HL-60 (cell line): ENCODE measurements around the gene SMIM44.
"Not testable (repeated sequence)": the region's sequence is repeated elsewhere in the genome, so short reads cannot be mapped to it uniquely, and the experiment has no call there.

Source experiments
- CTCF ChIP-seq: IDR thresholded peaks from one replicate; pipeline ENCODE4 v1.5.1; 2011; ENCODE audit warnings: low read length, control low read depth, inconsistent platforms; ENCODE audit not compliant: insufficient read depth
- GABPA ChIP-seq: IDR thresholded peaks from 2 replicates; pipeline ENCODE4 v1.6.1; 2012; ENCODE audit warnings: low read depth
- POLR2AphosphoS5 ChIP-seq: IDR thresholded peaks from 2 replicates; pipeline ENCODE4 v1.6.1; 2012; ENCODE audit warnings: low read depth
- SPI1 ChIP-seq: IDR thresholded peaks from 2 replicates; pipeline ENCODE4 v1.6.1; 2012; ENCODE audit warnings: low read depth, mild to moderate bottlenecking, borderline replicate concordance
- TF ChIP-seq, protein P1 (sequence below): IDR thresholded peaks from 2 replicates; pipeline ENCODE4 v1.6.1; 2012; ENCODE audit warnings: low read depth; ENCODE audit not compliant: insufficient replicate concordance

DNA sequence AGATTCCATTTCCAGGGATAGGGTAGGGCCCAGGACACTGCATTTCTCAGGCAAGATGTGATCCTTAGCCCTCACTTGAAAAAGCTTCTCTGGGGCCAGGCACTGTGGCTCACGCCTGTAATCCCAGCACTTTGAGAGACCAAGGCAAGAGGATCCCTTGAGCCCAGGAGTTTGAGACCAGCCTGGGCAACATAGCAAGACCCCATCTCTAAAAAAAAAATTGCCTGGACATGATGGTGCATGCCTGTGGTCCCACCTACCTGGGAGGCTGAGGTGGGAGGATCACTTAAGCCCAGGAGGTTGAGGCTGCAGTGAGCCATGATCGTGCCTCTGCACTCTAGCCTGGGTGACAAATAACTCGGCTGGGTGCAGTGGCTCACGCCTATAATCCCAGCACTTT lies 36.6 kb downstream of the SMIM44 start:
- not testable (repeated sequence) for TF ChIP-seq POLR2AphosphoS5, CTCF, GABPA, SPI1
- TF ChIP-seq, protein P1, sequence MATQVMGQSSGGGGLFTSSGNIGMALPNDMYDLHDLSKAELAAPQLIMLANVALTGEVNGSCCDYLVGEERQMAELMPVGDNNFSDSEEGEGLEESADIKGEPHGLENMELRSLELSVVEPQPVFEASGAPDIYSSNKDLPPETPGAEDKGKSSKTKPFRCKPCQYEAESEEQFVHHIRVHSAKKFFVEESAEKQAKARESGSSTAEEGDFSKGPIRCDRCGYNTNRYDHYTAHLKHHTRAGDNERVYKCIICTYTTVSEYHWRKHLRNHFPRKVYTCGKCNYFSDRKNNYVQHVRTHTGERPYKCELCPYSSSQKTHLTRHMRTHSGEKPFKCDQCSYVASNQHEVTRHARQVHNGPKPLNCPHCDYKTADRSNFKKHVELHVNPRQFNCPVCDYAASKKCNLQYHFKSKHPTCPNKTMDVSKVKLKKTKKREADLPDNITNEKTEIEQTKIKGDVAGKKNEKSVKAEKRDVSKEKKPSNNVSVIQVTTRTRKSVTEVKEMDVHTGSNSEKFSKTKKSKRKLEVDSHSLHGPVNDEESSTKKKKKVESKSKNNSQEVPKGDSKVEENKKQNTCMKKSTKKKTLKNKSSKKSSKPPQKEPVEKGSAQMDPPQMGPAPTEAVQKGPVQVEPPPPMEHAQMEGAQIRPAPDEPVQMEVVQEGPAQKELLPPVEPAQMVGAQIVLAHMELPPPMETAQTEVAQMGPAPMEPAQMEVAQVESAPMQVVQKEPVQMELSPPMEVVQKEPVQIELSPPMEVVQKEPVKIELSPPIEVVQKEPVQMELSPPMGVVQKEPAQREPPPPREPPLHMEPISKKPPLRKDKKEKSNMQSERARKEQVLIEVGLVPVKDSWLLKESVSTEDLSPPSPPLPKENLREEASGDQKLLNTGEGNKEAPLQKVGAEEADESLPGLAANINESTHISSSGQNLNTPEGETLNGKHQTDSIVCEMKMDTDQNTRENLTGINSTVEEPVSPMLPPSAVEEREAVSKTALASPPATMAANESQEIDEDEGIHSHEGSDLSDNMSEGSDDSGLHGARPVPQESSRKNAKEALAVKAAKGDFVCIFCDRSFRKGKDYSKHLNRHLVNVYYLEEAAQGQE: not testable (repeated sequence)
